GM04504 (cell line): ENCODE results near the gene ADCY1.
A peak's percentile ranks its signal among the peaks of the same experiment; 100 is the strongest.
"Not testable (repeated sequence)": the region's sequence is repeated elsewhere in the genome, so short reads cannot be mapped to it uniquely, and the experiment has no call there.

ENCODE experiments used
- DNase-seq: peaks from one replicate; pipeline ENCODE4 v3.0.0-alpha.2; 2012; ENCODE audit warnings: low read depth

Gene ADCY1

GRCh38 chr7:45573661-45574415 is at the start of gene ADCY1:
Gene ADCY1, plus strand, starts transcription at chr7:45574368. Its CDS starts 176 bp downstream, at chr7:45574544.
- no peak for DNase-seq

DNA sequence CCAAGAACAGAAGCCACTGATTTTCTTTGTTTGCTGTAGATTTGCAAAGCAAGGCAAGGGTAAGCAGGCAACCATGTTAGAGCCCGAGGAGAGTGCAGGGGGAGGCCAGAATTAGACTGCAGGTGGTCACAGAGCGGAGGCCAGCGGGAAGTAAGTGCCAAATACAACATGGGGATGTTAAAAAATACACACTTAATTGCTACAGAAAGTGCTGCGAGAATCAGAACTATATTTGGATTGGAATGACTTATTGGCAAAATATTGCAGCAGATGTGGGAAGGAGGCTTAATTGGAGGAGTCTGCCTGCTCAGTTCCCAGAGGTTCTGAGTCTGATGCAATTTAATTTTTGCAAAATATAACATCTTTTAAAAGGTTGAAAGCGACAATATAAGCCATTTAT is 49.7 kb upstream of the ADCY1 start:
- DNase-seq, result no peak

GRCh38 chr7:45525057-45525456 is 49.1 kb upstream of the ADCY1 start:
- no peak for DNase-seq

GRCh38 chr7:45543473-45543872 is 30.7 kb upstream of the ADCY1 start:
- DNase-seq, result no peak

DNA sequence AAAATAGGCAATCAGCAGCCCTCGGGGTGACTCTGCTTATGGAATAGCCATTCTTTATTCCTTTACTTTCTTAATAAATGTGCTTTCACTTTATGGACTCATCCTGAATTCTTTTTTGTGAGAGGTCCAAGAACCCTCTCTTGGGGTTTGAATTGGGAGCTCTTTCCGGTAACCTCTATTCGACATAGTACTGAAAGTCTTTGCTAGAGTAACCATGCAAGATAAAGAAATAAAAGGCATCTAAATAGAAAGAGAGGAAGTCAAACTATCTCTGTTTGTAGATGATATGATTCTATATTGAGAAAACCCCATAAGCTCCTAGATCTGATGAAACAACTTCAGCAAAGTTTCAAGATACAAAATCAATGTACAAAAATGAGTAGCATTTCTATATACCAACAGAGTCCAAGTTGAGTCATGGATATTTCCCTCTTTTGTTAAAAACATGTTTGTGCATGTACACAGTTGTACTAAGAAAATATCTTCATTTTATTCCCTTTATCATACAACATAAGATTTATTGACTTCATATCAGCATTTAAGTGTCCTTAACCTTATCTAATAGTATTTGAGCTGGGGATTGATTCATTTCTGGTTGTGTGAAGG is 29.0 kb upstream of the ADCY1 start:
- DNase-seq, result not testable (repeated sequence)

DNA sequence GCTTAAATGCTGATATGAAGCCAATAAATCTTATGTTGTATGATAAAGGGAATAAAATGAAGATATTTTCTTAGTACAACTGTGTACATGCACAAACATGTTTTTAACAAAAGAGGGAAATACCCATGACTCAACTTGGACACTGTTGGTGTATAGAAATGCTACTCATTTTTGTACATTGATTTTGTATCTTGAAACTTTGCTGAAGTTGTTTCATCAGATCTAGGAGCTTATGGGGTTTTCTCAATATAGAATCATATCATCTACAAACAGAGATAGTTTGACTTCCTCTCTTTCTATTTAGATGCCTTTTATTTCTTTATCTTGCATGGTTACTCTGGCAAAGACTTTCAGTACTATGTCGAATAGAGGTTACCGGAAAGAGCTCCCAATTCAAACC is 25.3 kb upstream of the ADCY1 start:
- not testable (repeated sequence) for DNase-seq

- no peak for DNase-seq
Measured at GRCh38 chr7:45563401-45563800, 10.8 kb upstream of the ADCY1 start.

GRCh38 chr7:45563941-45564461 is 10.2 kb upstream of the ADCY1 start:
- DNase-seq, result no peak

DNA sequence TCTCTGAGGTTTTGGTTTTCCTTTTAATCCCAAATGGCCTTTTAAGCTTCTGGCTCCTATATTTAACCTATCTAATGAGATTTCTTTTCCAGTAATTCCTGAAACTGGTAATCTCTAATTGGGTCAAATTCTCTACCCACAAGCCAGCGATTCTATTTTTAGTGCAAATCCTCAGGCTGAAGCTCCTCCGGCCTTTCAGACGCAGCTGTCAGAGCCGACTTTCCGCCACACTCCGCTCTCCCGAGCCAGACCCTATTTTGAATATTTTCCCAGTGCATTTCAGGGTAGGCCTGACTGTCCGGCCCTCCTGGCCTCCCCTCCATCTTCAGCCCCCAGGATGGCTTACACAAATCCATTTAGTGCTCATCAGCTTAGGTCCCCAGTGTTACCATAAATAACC is 9.7 kb upstream of the ADCY1 start:
- no peak for DNase-seq

DNA sequence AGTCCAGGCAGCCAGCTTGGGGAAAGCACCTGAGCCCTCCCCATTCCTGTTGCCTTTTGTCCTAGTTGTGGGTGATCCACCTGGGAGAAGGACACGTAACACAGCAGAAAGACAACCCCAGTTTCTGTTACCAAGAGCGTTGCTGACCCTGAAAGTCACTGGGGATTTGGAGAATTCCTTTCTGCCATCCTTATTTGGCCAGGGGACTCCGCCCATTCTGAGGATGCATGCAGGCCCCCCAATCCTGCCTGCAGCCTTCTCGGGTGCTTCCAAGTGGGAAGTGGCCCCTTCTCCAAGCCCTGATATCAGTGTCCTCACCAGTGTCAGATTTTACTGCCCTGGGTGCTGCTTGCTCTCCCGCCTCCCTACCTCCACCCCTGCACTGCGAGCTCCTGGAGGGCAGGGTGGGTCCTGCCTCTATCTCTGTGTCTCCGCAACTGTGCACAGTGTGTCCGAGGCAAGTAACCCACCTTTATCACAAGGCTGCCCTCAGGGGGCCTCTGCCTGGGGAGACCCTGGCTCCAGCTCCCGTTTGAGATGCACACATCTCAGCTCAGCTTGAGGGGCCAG is 9.2 kb upstream of the ADCY1 start:
- no peak for DNase-seq

GRCh38 chr7:45566386-45566785 is 7.8 kb upstream of the ADCY1 start:
- no peak for DNase-seq

DNA sequence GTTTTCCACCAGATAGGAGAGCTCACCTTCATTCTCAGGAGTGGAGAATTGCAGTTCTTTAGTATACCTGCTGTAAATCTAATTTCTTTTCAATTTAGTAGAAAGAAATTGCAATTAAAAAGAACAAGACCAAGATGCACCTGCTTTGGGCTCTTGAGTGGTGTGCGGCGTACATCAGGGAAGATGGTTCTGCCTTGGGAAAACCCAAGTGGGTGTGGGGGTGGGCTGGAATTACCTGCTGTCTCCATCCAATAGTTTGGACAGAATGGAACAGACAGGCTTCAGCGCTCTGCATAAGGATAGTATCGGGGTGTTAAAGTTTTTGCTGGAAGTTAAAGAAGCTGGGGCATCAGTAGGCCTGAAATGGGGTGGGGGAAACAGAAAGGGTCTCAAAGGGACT is 7.2 kb upstream of the ADCY1 start:
- no peak for DNase-seq

DNA sequence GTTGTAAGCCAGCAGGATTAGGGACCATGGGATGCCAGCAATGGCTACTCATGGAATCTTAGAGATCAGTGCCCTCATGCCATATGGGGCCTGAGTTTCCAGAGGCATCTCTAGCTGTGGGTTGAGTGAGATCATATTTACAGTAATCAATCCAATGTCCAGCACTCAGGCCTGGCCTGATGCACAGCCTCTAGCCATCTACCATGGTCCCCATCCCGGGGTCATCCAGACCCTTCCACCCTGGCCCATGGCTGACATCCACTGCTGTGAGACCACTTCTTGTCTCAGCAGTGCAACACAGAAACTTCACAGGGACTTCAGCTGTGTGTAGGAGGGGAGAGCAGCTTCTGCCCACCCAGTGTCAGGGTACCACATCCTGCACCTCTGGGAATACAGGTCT is 6.5 kb upstream of the ADCY1 start:
- no peak for DNase-seq

DNA sequence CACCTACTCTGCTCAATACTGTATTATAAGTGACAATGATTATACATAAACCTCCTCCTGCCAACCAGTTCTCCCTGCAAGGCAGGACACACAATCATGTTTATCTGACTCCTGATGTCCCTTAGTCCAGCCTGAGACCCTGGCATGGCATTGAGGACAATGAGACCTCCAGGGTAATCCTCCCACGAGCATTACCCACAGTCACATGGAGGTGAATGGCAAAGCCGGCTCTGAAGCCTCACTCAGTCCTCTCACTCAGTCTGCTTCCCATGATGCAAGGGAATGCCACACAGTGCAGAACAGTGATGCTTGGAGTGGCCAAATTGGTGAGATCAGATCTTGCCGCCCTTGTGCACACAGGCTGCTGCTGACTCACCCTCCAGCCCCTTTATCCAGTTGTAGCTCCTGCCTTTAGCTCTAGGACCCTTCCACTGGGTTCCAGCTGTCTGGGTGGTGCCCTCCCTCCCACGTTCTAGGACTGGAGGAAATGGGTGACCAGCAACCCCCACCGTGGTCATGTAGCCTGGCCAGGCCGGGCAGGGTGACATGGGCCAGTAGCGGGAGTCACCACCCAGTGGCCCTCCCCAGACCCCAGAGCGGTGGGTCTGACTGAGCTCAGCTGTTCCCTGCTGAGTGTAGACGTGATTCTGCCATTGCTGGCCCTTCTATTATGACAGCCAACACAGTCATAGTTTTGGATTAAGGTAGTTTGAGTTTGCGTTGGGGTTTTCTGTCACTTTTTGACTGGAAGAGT is 5.5 kb upstream of the ADCY1 start:
- no peak for DNase-seq

DNA sequence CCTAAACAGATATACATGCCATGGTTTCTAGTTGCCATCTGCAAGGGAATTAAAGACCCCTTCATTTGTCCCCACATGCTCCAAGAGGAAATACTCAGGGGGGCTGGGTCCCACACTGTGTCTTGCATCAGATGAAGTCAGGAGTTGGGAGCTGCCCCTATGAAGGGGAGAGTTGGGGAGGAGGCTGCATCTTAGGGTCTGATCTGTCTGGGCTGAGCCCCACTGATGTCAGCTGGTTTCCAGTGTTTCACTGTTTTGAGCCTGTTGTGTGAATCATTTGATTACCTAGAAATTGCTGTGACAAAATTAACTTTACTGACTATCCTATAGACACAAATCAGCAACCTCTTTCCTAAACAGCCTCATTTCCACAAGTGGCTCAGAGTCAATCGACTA is 4.9 kb upstream of the ADCY1 start:
- DNase-seq, result no peak

DNA sequence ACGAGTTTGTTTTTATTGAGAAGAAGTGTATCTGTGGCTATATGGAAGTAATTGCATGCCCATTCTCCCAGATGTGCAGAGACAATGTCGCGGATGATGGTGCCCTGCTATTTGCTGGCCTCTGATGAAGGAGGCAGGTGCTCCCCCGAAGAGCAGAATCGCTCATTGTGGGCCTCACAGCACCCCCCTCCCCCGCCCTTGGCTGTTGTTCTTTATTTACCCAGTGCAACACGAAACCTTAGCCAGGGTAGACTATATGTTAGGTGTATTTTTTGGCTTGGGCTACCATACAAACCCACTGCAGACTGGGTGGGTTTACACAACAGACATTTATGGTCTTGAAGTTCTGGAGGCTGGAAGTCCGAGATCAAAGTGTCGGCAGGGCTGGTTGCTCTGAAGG is 3.4 kb upstream of the ADCY1 start:
- DNase-seq, result no peak

GRCh38 chr7:45573204-45573603 is 964 bp upstream of the ADCY1 start:
- DNase-seq, result no peak

GRCh38 chr7:45574416-45574668 is 174 bp downstream of the ADCY1 start:
- DNase-seq, result no peak

- DNase-seq, result peak; percentile 17
Measured at GRCh38 chr7:45574669-45575500, 717 bp downstream of the ADCY1 start.

- no peak for DNase-seq
Measured at GRCh38 chr7:45575501-45576248, 1.5 kb downstream of the ADCY1 start.

DNA sequence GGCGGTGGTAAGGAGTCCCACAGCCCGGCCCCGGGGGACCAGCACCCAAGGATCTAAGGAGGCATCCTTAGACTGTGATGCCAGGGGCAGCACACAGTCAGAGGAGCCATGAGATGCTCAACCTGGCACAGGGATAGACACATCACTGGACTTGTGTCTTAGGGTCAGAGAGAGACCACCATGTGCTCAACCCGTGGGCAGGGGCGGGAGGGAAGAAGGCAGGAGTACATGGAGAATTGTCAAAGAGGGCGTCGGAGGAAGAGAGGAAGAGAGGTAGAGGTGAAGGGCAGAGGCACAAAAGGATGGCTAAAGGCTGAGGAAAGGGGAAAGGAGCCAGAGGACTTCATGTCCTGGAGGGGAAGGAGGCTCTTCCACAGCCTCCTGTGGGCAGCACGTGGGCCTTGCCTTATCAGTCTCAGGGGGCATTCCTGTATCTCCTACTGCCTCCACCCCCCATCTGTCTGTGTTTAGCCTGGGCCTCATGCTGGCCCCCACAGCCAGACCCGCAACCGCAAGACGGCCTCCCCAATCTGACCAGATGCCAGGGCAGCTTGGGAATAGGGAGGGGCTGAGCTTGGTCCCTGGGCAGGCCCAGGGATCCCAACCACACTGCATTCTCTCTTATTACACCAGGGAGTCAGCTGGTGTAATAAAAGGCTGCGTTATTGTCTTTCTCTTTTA is 2.2 kb downstream of the ADCY1 start:
- DNase-seq, result no peak
